Heart left ventricle (tissue), 16 donors: ENCODE results near the gene INHBC. TPM values are rescaled to one million over a fixed set of nuclear protein-coding genes. Genes with fewer than 3 reads are reported as not detected.

Experiments used
- ATAC-seq, 4 donors: fragments of 200-7000 bp; cut with Tn5 transposase; one replicate each; pipeline ENCODE4 v1.9.1; 2020 to 2022; ENCODE audit warnings: moderate library complexity in 4 of 4, mild to moderate bottlenecking in 3 of 4, moderate number of reproducible peaks in 1 of 4
- DNase-seq, 5 donors: peaks; one replicate each; pipeline ENCODE4 v3.0.0-alpha.2; 2020
- H3K27ac ChIP-seq, 12 donors: fragments of 200-600 bp; sonication (generic) in 4 of 12; one replicate each; pipeline versions ENCODE4 v1.5.0 to v1.8.0; 2016 to 2022; ENCODE audit warnings: mild to moderate bottlenecking in 2 of 12
- H3K27me3 ChIP-seq, 9 donors: fragments of 200-600 bp; sonication (generic) in 2 of 9; one replicate each; pipeline versions ENCODE4 v1.5.1 to v1.8.0; 2016 to 2022; ENCODE audit warnings: mild to moderate bottlenecking in 3 of 9
- H3K36me3 ChIP-seq, 9 donors: fragments of 200-600 bp; sonication (generic) in 2 of 9; one replicate each; pipeline versions ENCODE4 v1.5.0 to v1.8.0; 2018 to 2022; ENCODE audit warnings: mild to moderate bottlenecking in 2 of 9
- H3K4me1 ChIP-seq, 12 donors: fragments of 200-600 bp; sonication (generic) in 4 of 12; one replicate each; pipeline versions ENCODE4 v1.5.0 to v1.8.0; 2016 to 2022; ENCODE audit warnings: mild to moderate bottlenecking in 3 of 12
- H3K4me3 ChIP-seq, 12 donors: fragments of 200-600 bp; sonication (generic) in 4 of 12; one replicate each; pipeline versions ENCODE4 v1.5.0 to v1.8.0; 2017 to 2022; ENCODE audit warnings: mild to moderate bottlenecking in 9 of 12, moderate library complexity in 4 of 12
- H3K9me3 ChIP-seq, 12 donors: fragments of 200-600 bp; sonication (generic) in 4 of 12; one replicate each; pipeline versions ENCODE4 v1.5.0 to v1.8.0; 2016 to 2022; ENCODE audit warnings: mild to moderate bottlenecking in 1 of 12
- POLR2A ChIP-seq, 2 donors: fragments of 450-650 bp; IDR thresholded peaks; one replicate each; pipeline ENCODE4 v1.6.1; 2017; ENCODE audit warnings: antibody characterized with exemption in 2 of 2, mild to moderate bottlenecking in 2 of 2, moderate library complexity in 2 of 2
- WGBS, 4 donors: extraction: QIAGEN DNeasy Blood & Tissue Kit in 2 of 4; methylation state at CpG; one replicate each; pipeline versions ENCODE4 v1.1.5 to v1.1.7; 2013 to 2018; 5-methylcytosine and 5-hydroxymethylcytosine counted together
- intact Hi-C, 10 donors: fragments of 100-400 bp; cut with DNase I; formaldehyde crosslinking; loops; one replicate each; pipeline versions ENCODE4 v1.11.1 to v1.14.2; 2022
- polyA plus RNA-seq, 2 donors: library from polyadenylated mRNA; stranded (reverse); fragments of 200-250 nt; gene quantifications; one replicate each; pipeline ENCODE4 v1.2.3, GENCODE V29; 2013
- total RNA-seq, 9 donors: library from RNA; depleted of rRNA in 2 of 9; stranded (reverse); fragments of >200 nt in 2 of 9; fragmentation: NEBNext Ultra II Directional in 3 of 9; extraction: Animal tissue kit (Norgen Biotek cat#: 25700) in 3 of 9; gene quantifications; one replicate each; pipeline versions ENCODE4 v1.1.0 to v1.2.4, GENCODE V29; 2016 to 2023
- TF ChIP-seq, protein P1 (sequence below), 12 donors: fragments of 200-600 bp; sonication (generic) in 4 of 12; IDR thresholded peaks; one replicate each; pipeline versions ENCODE4 v1.5.0 to v1.8.0; 2018 to 2022; ENCODE audit warnings: antibody characterized with exemption in 12 of 12, mild to moderate bottlenecking in 5 of 12
- donor health status: ischemic (EF 13 %, LVEDD 7.1; RV severe dilation, severe dysfunction).
- donor health status: healthy with polysubstance abuse.
- donor health status: DM: no; HTN: yes; CAD: no.
- donor health status: DM: no; HTN: no; CAD: no.
- donor health status: ischemic (EF 25% LVEDD 6.9; RV normal size, moderate dysfunction).
- donor health status: ischemic (EF 25% LVEDD 5.7; RV mildly dilated, moderate dysfunction).
- donor health status: healthy.
- donor health status: DM: yes; HTN: yes; CAD: no.
- donor health status: ischemic (EF 35%, LVEDD 5.7; RV mildly dilated, moderate dysfunction).
- donor health status: nonischemic (EF 11% LVEDD 7.7; RV severe dilation, severe dysfunction).
- donor health status: DM: yes; HTN: yes; CAD: no.
- donor health status: PGD.
- donor health status: ischemic (EF 29% LVEDD 5.4; RV normal size, mild dysfunction).
- donor health status: nonischemic (EF 23%, LVEDD 6.1; RV moderate dilation, normal function).

Gene INHBC
- total and polyA plus RNA-seq, 11 donors: 0.03 to 0.27 TPM; not detected in 9

DNA sequence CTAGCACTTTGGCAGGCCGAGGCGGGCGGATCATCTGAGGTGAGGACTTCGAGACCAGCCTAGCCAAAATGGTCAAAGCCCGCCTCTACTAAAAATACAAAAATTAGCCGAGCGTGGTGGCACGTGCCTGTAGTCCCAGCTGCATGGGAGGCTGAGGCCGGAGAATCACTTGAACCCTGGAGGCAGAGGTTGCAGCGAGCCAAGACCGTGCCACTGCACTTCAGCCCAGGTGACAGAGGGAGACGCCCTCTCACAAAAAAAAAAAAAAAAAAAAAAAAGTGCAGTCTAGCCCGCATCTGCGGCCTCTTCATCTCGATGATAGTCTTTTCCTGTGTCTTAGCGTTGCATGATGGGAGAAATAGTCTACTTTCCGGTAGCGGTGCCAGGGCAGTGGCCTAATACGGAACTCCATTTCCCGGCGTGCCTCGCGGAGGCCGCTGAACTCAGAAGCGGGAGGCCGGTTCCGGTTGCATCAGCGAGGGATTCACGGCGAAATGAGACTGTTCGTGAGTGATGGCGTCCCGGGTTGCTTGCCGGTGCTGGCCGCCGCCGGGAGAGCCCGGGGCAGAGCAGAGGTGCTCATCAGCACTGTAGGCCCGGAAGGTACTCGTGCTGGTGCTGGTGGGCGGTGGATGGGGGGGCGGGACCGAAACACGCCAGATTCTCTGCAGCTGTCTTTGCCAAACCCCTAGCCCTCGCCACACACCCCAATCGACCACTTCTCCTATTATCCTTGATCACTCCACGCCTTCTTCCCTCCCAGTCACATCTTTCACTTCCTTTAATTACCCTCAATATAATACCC lies 53.2 kb downstream of the INHBC start, which contains the start of gene MARS1:
Gene MARS1, plus strand, starts transcription at position 472 of the 805 bp plus-strand sequence. Its CDS starts 23 bp downstream, at position 495.
- H3K27ac ChIP-seq: peak within 1 kb of the TSS in 11 of 12 donors; percentile 53 to 84 (median 72)
- no peaks in the 10 kb centered on the region for H3K27me3 ChIP-seq
- intact Hi-C loops: loop anchor here in 3 of 10 donors (2.0 to 5.0 kb wide), 3 partner anchors 25 to 60 kb away; partner anchors contain the start of gene DCTN2 (in 1 of the 3)
- peaks cover 6 to 20% (median 10%) of the 10 kb centered on the region in 12 donors for H3K4me1 ChIP-seq
- ATAC-seq (peak; percentile 98 to 99 (median 98)), DNase-seq (peak; percentile 94 to 96 (median 95))
- TF ChIP-seq POLR2A (IDR thresholded peaks at IDR 0.05): peak in 1 of 2 donors; percentile 62
- TF ChIP-seq, protein P1, sequence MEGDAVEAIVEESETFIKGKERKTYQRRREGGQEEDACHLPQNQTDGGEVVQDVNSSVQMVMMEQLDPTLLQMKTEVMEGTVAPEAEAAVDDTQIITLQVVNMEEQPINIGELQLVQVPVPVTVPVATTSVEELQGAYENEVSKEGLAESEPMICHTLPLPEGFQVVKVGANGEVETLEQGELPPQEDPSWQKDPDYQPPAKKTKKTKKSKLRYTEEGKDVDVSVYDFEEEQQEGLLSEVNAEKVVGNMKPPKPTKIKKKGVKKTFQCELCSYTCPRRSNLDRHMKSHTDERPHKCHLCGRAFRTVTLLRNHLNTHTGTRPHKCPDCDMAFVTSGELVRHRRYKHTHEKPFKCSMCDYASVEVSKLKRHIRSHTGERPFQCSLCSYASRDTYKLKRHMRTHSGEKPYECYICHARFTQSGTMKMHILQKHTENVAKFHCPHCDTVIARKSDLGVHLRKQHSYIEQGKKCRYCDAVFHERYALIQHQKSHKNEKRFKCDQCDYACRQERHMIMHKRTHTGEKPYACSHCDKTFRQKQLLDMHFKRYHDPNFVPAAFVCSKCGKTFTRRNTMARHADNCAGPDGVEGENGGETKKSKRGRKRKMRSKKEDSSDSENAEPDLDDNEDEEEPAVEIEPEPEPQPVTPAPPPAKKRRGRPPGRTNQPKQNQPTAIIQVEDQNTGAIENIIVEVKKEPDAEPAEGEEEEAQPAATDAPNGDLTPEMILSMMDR (IDR thresholded peaks at IDR 0.05): peak in 1 of 12 donors; percentile 17
- no peaks in the 10 kb centered on the region for H3K9me3 ChIP-seq
- H3K36me3 ChIP-seq: peaks cover 0 to 37% (median 35%) of the 10 kb centered on the region in 9 donors
- WGBS, 4 donors: 7 to 11% (median 11%) methylated on average over 47 of the region's 47 CpGs
- H3K4me3 ChIP-seq: peak within 1 kb of the TSS; percentile 66 to 97 (median 82)

DNA sequence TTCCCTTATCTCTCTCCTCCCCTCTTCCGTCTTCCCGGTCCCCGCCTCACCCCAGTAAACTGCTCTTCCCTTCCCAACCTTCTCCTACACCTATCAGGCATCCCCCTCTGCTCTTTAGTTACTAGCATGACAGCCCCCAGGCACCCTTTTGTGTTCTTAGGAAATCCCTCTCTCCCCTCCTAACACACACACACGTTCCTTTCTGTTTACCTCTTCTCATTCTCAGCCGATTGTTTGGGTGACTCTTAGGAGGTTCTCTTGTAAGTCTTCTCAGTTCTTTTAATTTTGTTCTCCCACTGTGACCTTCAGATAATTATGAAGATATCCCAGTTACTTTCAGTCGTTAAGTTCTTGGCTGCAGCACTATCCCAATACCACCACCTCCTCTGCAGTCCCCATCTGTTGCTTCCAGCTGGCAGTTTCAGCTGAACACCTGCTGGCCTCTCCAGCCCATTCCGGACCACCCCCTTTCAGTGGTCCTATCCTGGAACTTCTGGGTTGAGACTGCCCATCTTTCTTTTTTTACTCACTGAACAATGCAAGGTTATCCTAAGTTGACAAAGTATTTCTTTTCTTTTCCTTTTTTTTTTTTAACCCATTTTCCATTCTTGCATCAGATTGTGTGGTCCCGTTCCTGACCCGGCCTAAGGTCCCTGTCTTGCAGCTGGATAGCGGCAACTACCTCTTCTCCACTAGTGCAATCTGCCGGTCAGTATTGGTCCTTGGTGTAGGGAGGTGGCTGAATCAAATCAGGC lies 54.0 kb downstream of the INHBC start:
- TF ChIP-seq, protein P1 (IDR thresholded peaks at IDR 0.05): no peak
- no peak for TF ChIP-seq POLR2A (IDR thresholded peaks at IDR 0.05)
- H3K9me3 ChIP-seq: no peaks in the 10 kb centered on the region
- ATAC-seq (peak in 2 of 4 donors; percentile 6 to 15), DNase-seq (no peak)
- WGBS, 4 donors: 32 to 34% (median 33%) methylated on average over 11 of the region's 11 CpGs
- no peaks in the 10 kb centered on the region for H3K27me3 ChIP-seq
- peak overlapping the region; percentile 66 to 97 (median 82) for H3K4me3 ChIP-seq
- peaks cover 0 to 40% (median 37%) of the 10 kb centered on the region in 9 donors for H3K36me3 ChIP-seq
- H3K27ac ChIP-seq: peak overlapping the region in 11 of 12 donors; percentile 48 to 84 (median 72)
- peaks cover 6 to 20% (median 10%) of the 10 kb centered on the region in 12 donors for H3K4me1 ChIP-seq
- intact Hi-C loops: loop anchor here in 3 of 10 donors (2.0 to 5.0 kb wide), 3 partner anchors 24 to 59 kb away; partner anchors contain the start of gene DCTN2 (in 1 of the 3)

DNA sequence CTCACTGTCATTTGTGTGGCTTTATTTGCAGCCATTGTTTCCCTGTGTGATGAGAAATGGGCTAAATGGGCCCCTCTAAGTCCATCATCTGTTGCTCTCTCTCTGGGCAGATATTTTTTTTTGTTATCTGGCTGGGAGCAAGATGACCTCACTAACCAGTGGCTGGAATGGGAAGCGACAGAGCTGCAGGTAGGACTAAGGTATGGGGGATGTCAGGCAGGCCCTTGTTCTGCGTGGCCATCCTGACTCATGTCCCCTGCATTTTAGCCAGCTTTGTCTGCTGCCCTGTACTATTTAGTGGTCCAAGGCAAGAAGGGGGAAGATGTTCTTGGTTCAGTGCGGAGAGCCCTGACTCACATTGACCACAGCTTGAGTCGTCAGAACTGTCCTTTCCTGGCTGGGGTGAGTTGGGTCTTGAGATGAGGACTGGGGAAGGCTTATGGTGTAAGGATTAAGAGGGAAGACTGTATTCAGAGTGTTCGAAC lies 54.6 kb downstream of the INHBC start:
- H3K36me3 ChIP-seq: peaks cover 0 to 44% (median 41%) of the 10 kb centered on the region in 9 donors
- no peak for DNase-seq
- H3K27me3 ChIP-seq: no peaks in the 10 kb centered on the region
- peak overlapping the region in 10 of 12 donors; percentile 67 to 97 (median 84) for H3K4me3 ChIP-seq
- peaks cover 6 to 20% (median 10%) of the 10 kb centered on the region in 12 donors for H3K4me1 ChIP-seq
- TF ChIP-seq, protein P1 (IDR thresholded peaks at IDR 0.05): no peak
- TF ChIP-seq POLR2A (IDR thresholded peaks at IDR 0.05): no peak
- ATAC-seq: no peak
- H3K27ac ChIP-seq: peak overlapping the region in 1 of 12 donors; percentile 77
- 91 to 94% (median 92%) methylated on average over 5 of the region's 5 CpGs for WGBS, 4 donors
- intact Hi-C loops: loop anchor here in 3 of 10 donors (2.0 to 5.0 kb wide), 3 partner anchors 24 to 58 kb away; partner anchors contain the start of gene DCTN2 (in 1 of the 3)
- no peaks in the 10 kb centered on the region for H3K9me3 ChIP-seq
